OCI-LY3 (cell line): Measurements from ENCODE around the gene POLN.
"Not testable (repeated sequence)": the region's sequence is repeated elsewhere in the genome, so short reads cannot be mapped to it uniquely, and the experiment has no call there.

Source experiments
- H2AFZ ChIP-seq: fragments of 200-600, 300-600 bp; shearing (Covaris generic); 2 replicates; pipeline ENCODE4 v1.6.0; 2014; ENCODE audit warnings: antibody characterized with exemption, low read depth, low read length
- H3K27ac ChIP-seq: fragments of 200-600, 300-600 bp; sonication (generic); 2 replicates; pipeline ENCODE4 v1.5.1; 2014; ENCODE audit warnings: mild to moderate bottlenecking, low read length, moderate library complexity, mixed read lengths
- H3K27me3 ChIP-seq: fragments of 200-600, 300-600 bp; sonication (generic); 2 replicates; pipeline ENCODE4 v1.6.1; 2014; ENCODE audit warnings: low read depth, low read length, mixed read lengths
- H3K36me3 ChIP-seq: fragments of 200-600, 300-600 bp; sonication (generic); replicated peaks from 2 replicates; pipeline ENCODE3; 2014; ENCODE audit warnings: low read depth, low read length, mixed read lengths
- H3K4me1 ChIP-seq: fragments of 300-600, 200-600 bp; sonication (generic); 2 replicates; pipeline ENCODE4 v1.6.1; 2014; ENCODE audit warnings: low read length, mixed read lengths
- H3K4me2 ChIP-seq: fragments of 200-600, 300-600 bp; sonication (generic); 2 replicates; pipeline ENCODE4 v1.6.1; 2014; ENCODE audit warnings: low read length, mixed read lengths
- H3K4me3 ChIP-seq: fragments of 300-600, 200-600 bp; sonication (generic); 2 replicates; pipeline ENCODE4 v1.5.1; 2014; ENCODE audit warnings: antibody characterized with exemption, mild to moderate bottlenecking, low read length, moderate library complexity
- H3K79me2 ChIP-seq: fragments of 300-600, 200-600 bp; shearing (Covaris generic); 2 replicates; pipeline ENCODE4 v1.6.1; 2014; ENCODE audit warnings: mild to moderate bottlenecking, low read length, mixed read lengths
- H3K9ac ChIP-seq: fragments of 300-600, 200-600 bp; shearing (Covaris generic); 2 replicates; pipeline ENCODE4 v1.6.0; 2014; ENCODE audit warnings: mild to moderate bottlenecking, low read length, moderate library complexity
- H3K9me3 ChIP-seq: fragments of 200-600, 300-600 bp; shearing (Covaris generic); 2 replicates; pipeline ENCODE4 v1.6.1; 2014; ENCODE audit warnings: low read length, mixed read lengths; ENCODE audit not compliant: insufficient read depth
- H4K20me1 ChIP-seq: fragments of 200-600, 300-600 bp; sonication (generic); 2 replicates; pipeline ENCODE4 v1.6.1; 2016; ENCODE audit warnings: low read length, mixed read lengths; ENCODE audit not compliant: insufficient read depth
- EZH2phosphoT487 ChIP-seq: fragments of 200-600 bp; shearing (Covaris generic); IDR thresholded peaks from 2 replicates; pipeline ENCODE4 v1.6.1; 2018; ENCODE audit warnings: antibody characterized with exemption, mixed run types, low read depth
- TF ChIP-seq, protein P1 (sequence below): fragments of 200-600, 300-600 bp; sonication (generic); IDR thresholded peaks from 2 replicates; pipeline ENCODE4 v1.5.1; 2014; ENCODE audit warnings: antibody characterized with exemption, low read length, low read depth

The POLN gene

DNA sequence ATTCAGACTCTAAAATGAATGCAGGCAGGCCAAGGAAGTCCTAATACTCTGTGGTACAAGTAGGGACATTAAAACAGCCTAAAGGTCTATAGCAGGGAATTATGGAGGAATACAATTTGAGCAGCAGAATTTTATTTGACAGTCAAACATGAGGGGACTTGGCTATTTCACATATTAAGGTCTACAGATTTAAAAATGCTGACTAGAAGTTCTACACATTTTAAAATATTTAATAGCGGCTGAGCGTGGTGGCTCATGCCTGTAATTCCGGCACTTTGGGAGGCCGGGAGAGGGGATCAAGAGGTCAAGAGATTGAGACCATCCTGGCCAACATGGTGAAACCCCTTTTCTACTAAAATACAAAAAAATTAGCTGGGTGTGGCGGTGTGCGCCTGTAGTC is 10.8 kb downstream of the POLN start:
- no peak overlapping the region for H3K27ac ChIP-seq
- TF ChIP-seq, protein P1, sequence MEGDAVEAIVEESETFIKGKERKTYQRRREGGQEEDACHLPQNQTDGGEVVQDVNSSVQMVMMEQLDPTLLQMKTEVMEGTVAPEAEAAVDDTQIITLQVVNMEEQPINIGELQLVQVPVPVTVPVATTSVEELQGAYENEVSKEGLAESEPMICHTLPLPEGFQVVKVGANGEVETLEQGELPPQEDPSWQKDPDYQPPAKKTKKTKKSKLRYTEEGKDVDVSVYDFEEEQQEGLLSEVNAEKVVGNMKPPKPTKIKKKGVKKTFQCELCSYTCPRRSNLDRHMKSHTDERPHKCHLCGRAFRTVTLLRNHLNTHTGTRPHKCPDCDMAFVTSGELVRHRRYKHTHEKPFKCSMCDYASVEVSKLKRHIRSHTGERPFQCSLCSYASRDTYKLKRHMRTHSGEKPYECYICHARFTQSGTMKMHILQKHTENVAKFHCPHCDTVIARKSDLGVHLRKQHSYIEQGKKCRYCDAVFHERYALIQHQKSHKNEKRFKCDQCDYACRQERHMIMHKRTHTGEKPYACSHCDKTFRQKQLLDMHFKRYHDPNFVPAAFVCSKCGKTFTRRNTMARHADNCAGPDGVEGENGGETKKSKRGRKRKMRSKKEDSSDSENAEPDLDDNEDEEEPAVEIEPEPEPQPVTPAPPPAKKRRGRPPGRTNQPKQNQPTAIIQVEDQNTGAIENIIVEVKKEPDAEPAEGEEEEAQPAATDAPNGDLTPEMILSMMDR: no peak
- no peak for TF ChIP-seq EZH2phosphoT487
- no peak overlapping the region for H3K4me2 ChIP-seq
- H4K20me1 ChIP-seq: peaks cover 14% of the 10 kb centered on the region; the same call in 1 of the 2 replicates
- no peak overlapping the region for H2AFZ ChIP-seq
- H3K4me3 ChIP-seq: no peak overlapping the region
- H3K27me3 ChIP-seq: no peaks in the 10 kb centered on the region
- H3K79me2 ChIP-seq: peaks cover 22% of the 10 kb centered on the region
- peaks cover 32% of the 10 kb centered on the region for H3K36me3 ChIP-seq
- H3K9me3 ChIP-seq: no peaks in the 10 kb centered on the region
- no peak overlapping the region for H3K9ac ChIP-seq
- no peaks in the 10 kb centered on the region for H3K4me1 ChIP-seq

DNA sequence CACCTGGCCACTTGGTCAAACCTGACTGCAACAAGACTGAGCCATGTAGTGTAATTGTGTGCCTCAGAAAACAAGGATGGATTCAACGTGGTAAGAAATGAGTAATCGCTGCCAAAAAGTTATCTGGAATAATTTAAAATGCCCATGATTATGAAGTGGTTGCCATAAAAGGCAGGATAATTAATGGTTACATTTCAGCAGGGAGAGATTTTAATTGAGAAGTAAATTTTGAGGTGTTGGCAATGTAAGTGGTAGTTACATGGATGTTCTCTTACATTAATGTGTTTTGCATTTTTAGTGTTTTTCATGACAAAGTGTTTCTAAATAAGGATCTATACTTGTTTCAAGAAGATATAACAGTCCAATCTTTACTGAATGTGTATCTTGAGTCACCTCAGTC is 15.7 kb downstream of the POLN start:
- H3K4me1 ChIP-seq: no peaks in the 10 kb centered on the region
- no peak overlapping the region for H3K9ac ChIP-seq
- H3K27ac ChIP-seq: no peak overlapping the region
- H4K20me1 ChIP-seq: 0 out of 2 replicates have a peak, but pooled peaks cover 3% of the 10 kb centered on the region
- H3K4me2 ChIP-seq: no peak overlapping the region
- H3K36me3 ChIP-seq: peaks cover 23% of the 10 kb centered on the region
- no peaks in the 10 kb centered on the region for H3K79me2 ChIP-seq
- no peaks in the 10 kb centered on the region for H3K27me3 ChIP-seq
- no peak overlapping the region for H2AFZ ChIP-seq
- no peak overlapping the region for H3K4me3 ChIP-seq
- H3K9me3 ChIP-seq: no peaks in the 10 kb centered on the region
- TF ChIP-seq EZH2phosphoT487: no peak

DNA sequence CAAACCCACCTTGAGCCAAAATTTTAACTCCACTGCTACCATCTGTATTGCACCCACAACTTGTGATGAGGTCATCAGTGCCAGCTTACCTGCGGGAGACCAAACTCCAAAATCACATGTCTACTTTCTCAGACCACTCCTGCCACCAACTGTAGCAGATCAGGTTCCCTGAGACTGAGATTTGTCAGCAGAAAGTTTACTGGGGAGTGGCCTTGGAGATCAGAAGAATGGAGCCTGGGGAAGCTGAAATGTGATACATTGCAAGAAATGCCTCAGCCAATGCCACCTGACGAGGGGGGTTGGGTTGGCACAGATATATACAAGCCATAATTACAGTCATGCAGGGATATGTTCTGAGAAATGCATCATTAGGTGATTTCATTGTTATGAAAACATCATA is 19.1 kb downstream of the POLN start:
- TF ChIP-seq, protein P1: no peak
- no peak for TF ChIP-seq EZH2phosphoT487
- Histone ChIP-seq H3K9me3 (no peaks in the 10 kb centered on the region), H3K4me2 (no peak overlapping the region), H3K36me3 (peaks cover 14% of the 10 kb centered on the region), H2AFZ (no peak overlapping the region), H3K27ac (no peak overlapping the region), H4K20me1 (0 out of 2 replicates have a peak, but pooled peaks cover 3% of the 10 kb centered on the region), H3K27me3 (no peaks in the 10 kb centered on the region), H3K4me1 (no peaks in the 10 kb centered on the region), H3K4me3 (no peak overlapping the region), H3K79me2 (no peaks in the 10 kb centered on the region), H3K9ac (no peak overlapping the region)

DNA sequence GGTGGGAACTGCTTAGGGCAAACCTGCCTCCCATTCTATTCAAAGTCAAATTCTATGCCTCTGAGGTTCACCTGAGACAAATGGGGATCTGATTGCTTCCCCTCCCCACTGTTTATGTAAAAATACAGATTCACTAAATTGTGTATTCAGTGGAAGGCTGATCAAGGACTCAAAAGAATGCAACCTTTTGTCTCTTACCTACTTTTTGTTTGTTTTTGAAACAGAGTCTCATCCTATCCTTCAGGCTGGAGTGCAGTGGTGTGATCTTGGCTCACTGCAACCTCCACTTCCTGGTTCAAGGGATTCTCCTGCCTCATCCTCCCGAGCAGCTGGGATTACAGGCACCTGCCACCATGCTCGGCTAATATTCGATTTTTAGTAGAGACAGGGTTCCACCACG is 20.5 kb downstream of the POLN start:
- H3K9ac ChIP-seq, H4K20me1 ChIP-seq, H3K79me2 ChIP-seq, H3K27me3 ChIP-seq, H3K4me2 ChIP-seq, H3K4me1 ChIP-seq, H3K9me3 ChIP-seq, H2AFZ ChIP-seq, H3K4me3 ChIP-seq, H3K27ac ChIP-seq: not testable (repeated sequence)
- H3K36me3 ChIP-seq: peaks cover 11% of the 10 kb centered on the region

DNA sequence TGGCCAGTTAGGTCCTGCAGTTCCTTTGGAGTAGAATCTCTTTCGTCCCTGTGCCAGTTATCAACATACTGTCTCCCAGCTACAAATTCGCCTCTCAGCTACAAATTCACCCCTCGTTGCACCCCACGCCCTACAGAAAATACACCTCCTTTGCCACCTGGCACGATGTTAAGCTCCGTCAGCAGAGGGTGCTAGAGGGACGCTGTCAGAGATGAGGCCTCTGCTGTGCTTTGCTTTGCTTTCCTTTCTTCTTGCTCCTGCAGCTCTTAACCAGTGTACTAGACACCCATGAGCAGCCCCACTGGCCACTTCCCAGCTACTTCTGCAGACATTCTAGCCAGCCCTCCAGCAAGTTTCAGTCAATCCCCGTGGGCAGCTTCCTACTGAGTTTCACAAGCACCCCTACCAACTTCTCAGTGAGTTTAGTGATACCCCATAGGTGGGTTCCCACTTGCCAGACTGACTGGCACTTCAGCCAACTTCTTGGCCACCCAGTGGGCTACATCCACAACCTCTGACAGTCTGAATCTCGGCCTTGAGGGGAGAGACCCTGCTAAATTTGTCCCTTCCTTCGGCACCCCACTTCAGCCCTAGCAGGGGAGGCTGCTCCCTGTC is 21.8 kb downstream of the POLN start:
- no peaks in the 10 kb centered on the region for H3K27me3 ChIP-seq
- H3K9me3 ChIP-seq: no peaks in the 10 kb centered on the region
- no peak overlapping the region for H2AFZ ChIP-seq
- H3K9ac ChIP-seq: no peak overlapping the region
- H3K4me2 ChIP-seq: no peak overlapping the region
- no peak for TF ChIP-seq EZH2phosphoT487
- TF ChIP-seq, protein P1: peak; percentile 85
- no peaks in the 10 kb centered on the region for H3K4me1 ChIP-seq
- H3K79me2 ChIP-seq: no peaks in the 10 kb centered on the region
- no peaks in the 10 kb centered on the region for H4K20me1 ChIP-seq
- no peak overlapping the region for H3K4me3 ChIP-seq
- no peak overlapping the region for H3K27ac ChIP-seq
- peaks cover 7% of the 10 kb centered on the region for H3K36me3 ChIP-seq
